22Rv1 (cell line): ENCODE data around the gene ESR1.

Experiments
- CTCF ChIP-seq: fragments of 450-650 bp; IDR thresholded peaks from 2 replicates; pipeline ENCODE4 v1.5.1; 2017; ENCODE audit warnings: mild to moderate bottlenecking
- ZFX ChIP-seq: fragments of 450-650 bp; IDR thresholded peaks from 2 replicates; pipeline ENCODE4 v1.6.1; 2017; ENCODE audit warnings: antibody characterized with exemption, borderline replicate concordance

DNA sequence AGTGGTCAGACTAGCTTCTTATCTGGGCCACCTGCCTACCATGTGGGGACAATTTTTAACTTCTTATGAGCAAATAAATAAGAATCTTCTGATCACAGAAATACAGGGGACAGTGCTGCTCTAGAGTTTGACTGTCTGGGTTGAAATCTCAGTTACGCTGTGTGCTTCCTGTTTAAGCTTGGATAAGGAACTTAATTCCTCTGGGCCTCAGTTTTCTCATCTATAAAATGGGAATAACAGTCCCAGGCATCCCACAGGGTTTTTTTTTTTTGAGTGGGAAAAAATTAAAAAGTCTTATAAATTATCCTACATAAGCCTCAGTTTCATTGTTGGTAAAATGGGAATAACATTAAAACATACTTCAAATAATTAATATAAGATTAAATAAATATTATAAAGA lies 340.9 kb downstream of the ESR1 start:
- no peak for TF ChIP-seq CTCF
- TF ChIP-seq ZFX: no peak
